H1 (cell line): Measurements from ENCODE around the gene CD59.

Source experiments
- JUND ChIP-seq: IDR thresholded peaks from 2 replicates; pipeline ENCODE4 v1.6.1; 2011; ENCODE audit warnings: mild to moderate bottlenecking, improper control_type of control experiment, low read length
- POLR2A ChIP-seq, 2 experiments: IDR thresholded peaks; 1 replicate in 1 of 2; 2 replicates in 1 of 2; pipeline ENCODE4 v1.6.1; 2011; ENCODE audit warnings: low read depth in 2 of 2, low read length in 2 of 2, mild to moderate bottlenecking in 2 of 2; ENCODE audit errors: control extremely low read depth in 1 of 2
- POLR2AphosphoS5 ChIP-seq: IDR thresholded peaks from 2 replicates; pipeline ENCODE4 v1.6.1; 2011; ENCODE audit warnings: low read depth, low read length
- TAF1 ChIP-seq: IDR thresholded peaks from 2 replicates; pipeline ENCODE4 v1.6.1; 2011; ENCODE audit warnings: mild to moderate bottlenecking, low read depth, low read length
- TF ChIP-seq, protein P1 (sequence below): IDR thresholded peaks from 2 replicates; pipeline ENCODE4 v1.6.1; 2011; ENCODE audit warnings: low read depth, mild to moderate bottlenecking, low read length; ENCODE audit not compliant: insufficient read depth
- TF ChIP-seq, protein P2 (sequence below), 3 experiments: IDR thresholded peaks; 1 replicate in 2 of 3; 2 replicates in 1 of 3; pipeline versions ENCODE4 v1.5.1 to v1.6.1; 2011; ENCODE audit warnings: low read length in 3 of 3, mild to moderate bottlenecking in 3 of 3, inconsistent platforms in 2 of 3, low read depth in 1 of 3, moderate library complexity in 1 of 3; ENCODE audit not compliant: insufficient read depth in 1 of 3; ENCODE audit errors: control extremely low read depth in 1 of 3

DNA sequence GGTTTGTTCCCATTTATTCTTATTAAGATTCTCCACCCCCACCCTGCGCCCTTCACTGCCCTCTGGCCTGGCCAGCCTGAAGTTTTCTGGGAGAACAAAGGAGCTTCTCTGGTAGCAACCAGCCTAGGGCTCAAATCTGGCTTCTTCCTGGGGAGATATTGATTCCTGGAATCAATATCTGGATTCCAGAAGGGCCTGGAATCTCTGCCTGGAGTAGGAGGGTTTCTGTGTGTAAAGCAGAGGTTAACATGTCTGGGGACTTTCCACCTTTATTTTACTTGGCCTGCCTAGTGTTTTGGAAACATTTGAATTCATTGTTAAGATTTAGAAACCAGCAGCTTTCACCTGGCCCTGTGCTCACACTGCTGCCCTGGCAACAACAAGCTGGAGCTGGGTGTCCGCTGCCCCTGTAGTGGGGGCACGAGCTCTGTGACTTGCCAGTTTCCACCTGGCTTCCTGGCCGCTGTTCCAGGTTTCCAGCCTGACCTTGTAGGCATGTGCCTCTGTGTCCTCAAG, 41.1 kb downstream of the CD59 start:
- TF ChIP-seq, protein P1, sequence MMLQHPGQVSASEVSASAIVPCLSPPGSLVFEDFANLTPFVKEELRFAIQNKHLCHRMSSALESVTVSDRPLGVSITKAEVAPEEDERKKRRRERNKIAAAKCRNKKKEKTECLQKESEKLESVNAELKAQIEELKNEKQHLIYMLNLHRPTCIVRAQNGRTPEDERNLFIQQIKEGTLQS = no peak
- TF ChIP-seq, protein P2, sequence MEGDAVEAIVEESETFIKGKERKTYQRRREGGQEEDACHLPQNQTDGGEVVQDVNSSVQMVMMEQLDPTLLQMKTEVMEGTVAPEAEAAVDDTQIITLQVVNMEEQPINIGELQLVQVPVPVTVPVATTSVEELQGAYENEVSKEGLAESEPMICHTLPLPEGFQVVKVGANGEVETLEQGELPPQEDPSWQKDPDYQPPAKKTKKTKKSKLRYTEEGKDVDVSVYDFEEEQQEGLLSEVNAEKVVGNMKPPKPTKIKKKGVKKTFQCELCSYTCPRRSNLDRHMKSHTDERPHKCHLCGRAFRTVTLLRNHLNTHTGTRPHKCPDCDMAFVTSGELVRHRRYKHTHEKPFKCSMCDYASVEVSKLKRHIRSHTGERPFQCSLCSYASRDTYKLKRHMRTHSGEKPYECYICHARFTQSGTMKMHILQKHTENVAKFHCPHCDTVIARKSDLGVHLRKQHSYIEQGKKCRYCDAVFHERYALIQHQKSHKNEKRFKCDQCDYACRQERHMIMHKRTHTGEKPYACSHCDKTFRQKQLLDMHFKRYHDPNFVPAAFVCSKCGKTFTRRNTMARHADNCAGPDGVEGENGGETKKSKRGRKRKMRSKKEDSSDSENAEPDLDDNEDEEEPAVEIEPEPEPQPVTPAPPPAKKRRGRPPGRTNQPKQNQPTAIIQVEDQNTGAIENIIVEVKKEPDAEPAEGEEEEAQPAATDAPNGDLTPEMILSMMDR (IDR thresholded peaks at IDR 0.05; ENCODE audit: control extremely low read depth in 1 of 3, insufficient read depth in 1 of 3, low read depth in 1 of 3, low read length in 3 of 3) = no peak
- no peak for TF ChIP-seq POLR2AphosphoS5
- TF ChIP-seq POLR2A (IDR thresholded peaks at IDR 0.05; ENCODE audit: control extremely low read depth in 1 of 2, low read depth in 2 of 2, low read length in 2 of 2) = no peak
- no peak for TF ChIP-seq JUND
- no peak for TF ChIP-seq TAF1
